Activated T-cell treated with anti-CD3 and anti-CD28 coated beads for 24 hours (primary cell): ENCODE results near the gene TIPRL.
"Not testable (repeated sequence)": the region's sequence is repeated elsewhere in the genome, so short reads cannot be mapped to it uniquely, and the experiment has no call there.

ENCODE experiments used
- DNase-seq: peaks from one replicate; pipeline ENCODE4 v3.0.0-alpha.2; 2020; ENCODE audit warnings: low read depth

TIPRL gene

DNA sequence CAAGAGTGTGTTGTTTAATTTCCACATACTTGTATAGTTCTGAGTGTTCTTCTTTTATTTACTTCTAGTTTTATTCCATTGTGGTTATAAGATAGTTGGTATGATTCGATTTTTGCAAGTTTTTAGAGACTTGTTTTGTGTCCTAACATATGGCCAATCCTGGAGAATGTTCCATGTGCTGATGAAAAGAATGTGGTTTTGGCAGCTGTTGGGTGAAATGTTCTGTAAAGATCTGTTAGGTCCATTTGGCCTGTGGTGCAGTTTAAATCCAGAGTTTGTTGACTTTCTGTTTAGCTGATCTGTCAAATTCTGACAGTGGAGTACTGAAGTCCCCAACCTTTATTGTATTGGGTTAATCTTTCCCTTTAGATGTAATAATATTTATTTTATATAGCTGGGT lies 19.5 kb upstream of the TIPRL start:
- DNase-seq = no peak

DNA sequence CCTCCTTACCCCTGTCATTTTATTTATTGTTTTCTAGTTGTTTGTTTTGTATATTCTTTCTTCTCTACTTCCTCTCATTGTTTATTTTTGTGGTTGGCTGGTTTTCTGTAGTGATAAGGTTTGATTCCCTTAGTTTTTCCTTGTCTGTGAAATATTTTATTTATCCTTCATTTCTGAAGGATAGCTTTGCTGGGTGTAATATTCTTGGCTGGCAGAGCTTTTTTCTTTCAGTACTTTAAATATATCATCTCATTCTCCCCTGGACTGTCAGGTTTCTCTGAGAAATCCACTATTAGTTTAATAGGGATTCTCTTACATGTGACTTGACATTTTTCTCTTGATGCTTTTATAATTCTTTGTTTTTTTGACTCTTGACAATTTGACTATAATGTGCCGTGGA lies 18.8 kb upstream of the TIPRL start:
- no peak for DNase-seq

DNA sequence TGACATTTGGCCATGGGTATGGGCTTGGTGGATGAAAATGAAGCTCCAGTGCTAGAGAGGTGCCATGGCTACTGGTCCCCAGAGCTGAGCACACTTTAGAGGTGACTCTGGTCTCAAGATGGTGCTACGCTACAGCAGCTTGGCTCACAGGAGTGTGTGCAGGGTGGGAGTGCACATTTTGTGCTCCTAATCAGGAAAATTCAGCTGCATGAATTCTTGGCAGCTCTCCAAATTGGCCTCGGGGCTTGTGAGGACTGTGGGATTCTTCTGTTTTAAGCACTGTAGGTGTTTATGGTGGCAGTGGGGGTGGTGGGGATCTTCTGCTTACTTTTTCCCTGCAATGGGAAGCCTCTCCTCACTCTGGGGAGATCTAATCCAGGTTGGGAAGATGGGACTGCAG lies 17.3 kb upstream of the TIPRL start:
- DNase-seq = no peak

DNA sequence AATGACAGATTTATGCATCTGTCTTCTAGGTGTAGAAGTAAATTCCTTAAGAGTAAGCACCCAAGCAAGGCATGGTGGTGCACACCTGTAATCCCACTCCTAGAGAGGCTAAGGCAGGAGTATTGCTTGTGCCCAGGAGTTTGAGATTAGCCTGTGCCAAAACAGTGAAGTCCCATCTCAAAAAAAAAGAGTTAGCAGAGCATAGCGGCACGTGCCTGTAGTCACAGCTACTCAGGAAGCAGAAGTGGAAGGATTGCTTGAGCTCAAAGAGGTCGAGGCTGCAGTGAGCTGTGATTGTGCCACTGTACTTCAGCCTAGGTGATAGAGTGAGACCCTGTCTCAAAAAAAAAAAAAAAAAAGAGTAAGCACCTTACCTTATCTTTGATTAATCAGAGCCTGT lies 15.1 kb upstream of the TIPRL start:
- no peak for DNase-seq

DNA sequence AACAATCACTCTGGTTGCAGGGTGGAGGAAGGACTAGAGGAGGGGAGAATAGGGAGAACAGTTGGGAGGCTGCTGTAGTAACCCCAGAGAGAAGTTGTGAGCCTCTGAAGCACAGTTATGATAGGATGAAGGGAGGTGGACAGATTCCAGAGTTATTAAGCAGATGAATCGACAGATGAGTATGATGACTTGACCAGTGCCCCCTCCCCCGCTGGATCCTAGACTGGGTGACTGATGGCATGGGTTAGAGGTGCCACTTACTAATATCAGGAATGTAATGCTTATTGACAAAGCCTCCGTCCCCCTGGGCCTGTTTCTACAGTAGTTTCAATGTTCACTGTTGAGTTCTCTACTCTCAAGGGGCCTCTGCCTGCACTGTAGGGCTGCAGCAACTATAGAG lies 14.0 kb upstream of the TIPRL start:
- no peak for DNase-seq

DNA sequence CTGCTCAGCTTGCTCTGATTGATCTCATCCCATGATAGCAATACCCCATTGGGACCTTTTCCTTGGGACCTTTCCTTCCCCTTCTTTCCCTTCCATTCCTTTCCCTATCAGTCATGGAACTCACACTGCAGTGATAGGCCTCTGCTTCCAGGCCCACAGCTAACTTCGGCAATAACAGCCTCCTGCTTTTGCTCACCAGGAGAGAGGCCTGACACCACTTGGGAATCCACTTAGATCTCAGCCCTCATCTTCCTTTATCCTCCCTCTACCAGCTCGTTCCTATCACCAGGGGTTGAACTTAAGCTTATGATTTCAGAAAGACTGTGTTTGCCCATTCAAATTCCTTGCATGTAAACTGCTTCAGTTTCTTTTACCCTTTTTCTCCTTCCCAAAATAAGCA lies 11.0 kb upstream of the TIPRL start:
- DNase-seq = no peak

DNA sequence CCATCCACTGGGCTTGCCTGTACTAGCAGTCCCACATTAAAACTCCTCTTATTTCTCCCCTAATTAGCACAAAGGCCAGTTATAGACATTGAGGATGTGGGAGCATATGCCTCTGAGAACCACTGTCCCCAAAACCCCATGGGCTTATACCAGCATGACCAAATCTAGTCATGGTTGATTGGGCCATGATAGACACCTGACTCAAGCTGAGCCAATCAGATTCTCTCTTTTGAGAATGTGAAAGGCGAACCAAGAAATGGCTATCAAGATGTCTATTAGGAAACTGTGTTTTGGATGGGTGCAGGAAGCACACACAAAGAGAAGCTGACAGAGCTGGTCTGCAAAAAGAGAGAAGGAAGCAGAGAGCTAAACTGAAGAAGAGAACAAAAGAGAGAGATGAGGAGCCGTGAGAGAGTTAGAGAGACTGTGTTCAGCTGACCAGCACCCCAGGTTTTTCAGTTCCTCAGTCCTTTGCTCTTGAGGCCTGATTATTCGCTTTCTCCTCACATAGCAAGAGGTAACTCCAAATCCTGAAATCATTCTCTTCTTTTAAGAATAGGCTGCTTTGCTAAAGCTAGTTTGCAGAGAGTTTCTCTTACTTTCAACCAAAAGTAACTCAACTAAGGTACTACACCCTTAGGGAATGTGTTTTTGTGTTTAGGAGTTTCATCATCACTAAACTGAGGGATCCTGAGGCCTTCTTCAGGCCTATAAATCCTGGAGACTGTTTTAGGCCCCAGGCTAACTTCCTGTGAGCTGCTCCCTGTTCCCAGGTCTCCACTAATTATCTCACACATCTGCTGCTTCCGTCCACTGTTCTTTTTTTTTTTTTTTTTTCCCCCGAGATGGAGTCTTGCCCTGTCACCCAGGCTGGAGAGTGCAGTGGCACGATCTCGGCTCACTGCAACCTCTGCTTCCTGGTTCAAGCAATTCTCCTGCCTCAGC lies 7.9 kb upstream of the TIPRL start:
- no peak for DNase-seq

DNA sequence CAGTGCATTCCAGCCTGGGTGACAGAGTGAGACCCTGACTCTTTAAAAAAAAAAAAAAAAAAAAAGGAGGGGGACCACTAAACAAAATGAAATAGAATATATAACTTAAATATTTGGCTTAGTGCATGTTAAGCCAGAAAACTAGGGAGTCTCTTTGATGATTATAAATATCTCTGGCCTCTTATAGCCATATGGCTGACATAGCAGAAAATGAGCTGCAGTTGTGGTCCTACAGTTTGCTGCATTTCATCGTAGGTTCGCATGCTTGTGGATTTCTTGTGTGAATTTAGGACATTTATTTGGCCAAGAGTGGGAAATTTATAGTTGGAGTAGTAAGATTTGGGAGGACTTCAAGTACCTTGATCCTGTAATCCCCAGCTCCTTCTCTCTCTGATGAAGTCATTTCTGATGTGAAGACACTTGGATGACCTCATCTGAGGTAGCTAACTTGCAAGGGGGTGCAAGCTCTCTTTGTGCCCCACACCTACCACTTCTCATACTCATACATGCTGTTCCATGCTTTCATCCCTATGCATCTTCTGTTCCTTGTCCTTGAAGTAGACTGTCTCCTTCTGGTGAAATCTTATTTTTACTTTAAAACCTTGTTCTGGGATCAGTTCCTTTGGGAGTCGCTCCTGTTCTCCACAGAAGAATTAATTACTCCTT lies 6.4 kb upstream of the TIPRL start:
- DNase-seq = no peak

DNA sequence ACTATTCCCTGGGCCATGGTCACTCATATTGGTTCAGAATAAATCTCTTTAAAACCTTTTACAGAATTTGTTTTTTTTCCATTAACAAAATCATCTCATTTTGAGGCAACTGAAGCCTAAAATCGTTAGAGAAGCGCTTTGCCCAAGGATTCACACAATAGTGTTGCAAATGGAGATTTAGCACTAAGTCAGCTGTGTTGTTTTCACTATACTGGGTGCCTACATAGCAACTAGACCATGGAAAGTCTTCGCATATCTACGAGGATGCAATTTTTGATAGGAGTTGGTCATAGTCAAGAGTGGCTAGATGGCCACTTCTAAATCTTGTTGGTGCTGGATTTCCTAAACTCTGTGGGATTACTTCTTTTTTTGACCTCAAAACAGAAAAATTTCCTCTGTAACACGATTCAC lies 530 bp upstream of the TIPRL start:
- no peak for DNase-seq

DNA sequence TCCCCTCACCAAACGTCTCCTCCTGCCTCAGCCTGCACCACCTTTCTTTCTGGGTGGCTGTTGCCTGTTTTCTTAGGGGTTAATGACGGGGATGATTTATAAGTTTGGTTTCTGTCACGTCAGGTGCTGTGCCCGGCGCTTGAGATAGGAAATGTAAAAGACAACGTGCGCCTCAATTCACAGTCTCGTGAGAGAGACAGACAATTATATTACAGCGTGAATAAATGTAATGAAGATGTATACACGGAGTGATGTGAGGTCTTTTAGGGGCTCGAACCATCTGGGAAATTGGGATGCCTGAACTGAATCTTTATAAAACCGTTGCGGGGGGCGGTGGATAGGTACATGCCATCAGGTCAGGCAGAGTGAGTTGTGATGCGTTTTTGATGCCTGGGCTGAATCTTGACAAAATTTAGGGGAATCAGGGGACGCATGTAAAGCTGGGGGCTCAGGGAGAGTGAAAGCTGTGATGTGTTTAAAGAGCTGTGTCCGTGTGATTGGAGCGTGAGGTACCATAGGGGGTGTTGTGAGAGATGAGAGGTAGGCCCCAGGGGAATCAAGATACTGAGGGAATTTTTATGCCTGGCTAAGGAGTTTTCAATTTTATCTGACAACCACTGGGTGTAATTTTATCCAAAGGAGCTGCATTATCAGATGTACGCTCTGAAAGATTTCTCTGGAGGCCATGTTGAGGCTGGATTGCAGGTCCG lies 831 bp downstream of the TIPRL start:
- no peak for DNase-seq

DNA sequence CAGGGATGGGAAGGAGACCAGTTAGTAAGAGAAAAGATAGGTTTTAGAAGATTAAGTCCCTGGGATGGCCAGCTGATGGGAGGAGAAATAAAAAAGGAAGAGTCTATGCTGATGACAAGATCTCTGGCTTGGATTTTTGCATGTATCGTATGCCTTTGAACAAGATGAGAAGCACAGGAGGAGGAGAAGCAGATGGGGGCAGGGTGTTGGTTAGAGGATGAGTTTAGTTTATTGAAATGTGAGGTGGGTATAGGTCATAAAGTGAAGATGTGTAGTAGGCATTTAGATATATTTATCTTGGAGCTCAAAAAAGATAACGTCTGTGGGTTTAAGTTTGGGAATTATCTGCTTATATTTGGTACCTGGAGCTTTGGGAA lies 1.4 kb downstream of the TIPRL start:
- no peak for DNase-seq

DNA sequence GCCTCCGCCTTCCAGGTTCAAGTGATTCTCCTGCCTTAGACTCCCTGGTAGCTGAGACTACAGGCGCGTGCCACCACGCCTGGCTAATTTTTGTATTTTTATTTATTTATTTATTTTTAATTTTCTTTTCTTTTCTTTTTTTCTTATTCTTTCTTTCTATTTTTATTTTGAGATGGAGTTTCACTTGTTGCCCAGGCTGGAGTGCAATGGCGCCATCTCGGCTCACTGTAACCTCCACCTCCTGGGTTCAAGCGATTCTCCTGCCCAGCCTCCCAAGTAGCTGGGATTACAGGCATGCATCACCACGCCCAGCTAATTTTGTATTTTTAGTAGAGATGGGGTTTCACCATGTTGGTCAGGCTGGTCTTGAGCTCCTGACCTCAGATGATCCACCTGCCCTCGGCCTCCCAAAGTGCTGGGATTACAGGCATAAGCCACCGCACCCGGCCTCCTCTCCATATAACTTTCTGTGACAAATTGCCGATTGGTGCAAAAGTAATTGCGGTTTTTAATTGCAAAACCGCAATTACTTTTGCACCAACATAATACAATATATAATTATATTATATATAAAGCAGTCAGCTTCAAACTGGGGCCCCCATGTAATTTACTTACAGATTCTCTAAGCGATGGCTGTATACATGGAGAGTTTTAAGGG lies 2.4 kb downstream of the TIPRL start:
- DNase-seq = not testable (repeated sequence)

DNA sequence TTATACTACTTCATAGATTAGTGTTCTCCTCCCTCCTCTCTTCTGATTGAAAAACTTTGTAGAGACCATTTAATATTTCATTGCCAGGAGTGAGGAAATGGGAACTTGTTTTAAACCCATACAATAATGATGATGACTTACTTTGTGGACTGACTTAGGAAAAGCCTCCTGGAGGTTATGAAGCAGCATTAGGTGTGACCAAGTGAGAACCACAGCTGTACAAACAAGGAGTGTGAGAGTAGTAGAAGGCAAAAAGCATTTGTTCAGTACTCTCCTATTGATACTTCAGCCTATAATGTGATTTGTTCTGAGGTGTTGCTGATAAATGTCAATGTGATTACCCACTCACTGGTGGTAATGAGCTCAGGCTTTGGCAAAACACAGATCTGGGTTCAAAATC lies 8.4 kb downstream of the TIPRL start:
- no peak for DNase-seq

DNA sequence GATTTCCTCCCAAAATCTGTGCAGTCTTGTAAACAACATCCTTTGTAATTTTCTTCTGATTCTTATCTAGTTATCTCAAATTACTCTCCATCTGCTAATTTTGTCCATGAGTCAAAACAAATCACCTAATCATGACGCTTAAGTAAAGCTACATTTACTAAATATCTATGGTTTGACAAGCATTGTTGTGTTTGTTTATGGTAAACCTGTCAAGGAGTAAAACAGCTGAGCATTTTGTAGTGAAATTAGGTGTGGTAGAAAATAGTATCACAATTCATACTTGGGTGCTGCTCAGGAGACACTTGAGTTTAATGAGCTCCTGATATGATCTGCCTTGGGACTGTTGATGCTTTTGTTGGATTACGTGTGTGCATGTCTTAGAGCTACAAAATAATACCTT lies 11.6 kb downstream of the TIPRL start:
- DNase-seq = no peak

DNA sequence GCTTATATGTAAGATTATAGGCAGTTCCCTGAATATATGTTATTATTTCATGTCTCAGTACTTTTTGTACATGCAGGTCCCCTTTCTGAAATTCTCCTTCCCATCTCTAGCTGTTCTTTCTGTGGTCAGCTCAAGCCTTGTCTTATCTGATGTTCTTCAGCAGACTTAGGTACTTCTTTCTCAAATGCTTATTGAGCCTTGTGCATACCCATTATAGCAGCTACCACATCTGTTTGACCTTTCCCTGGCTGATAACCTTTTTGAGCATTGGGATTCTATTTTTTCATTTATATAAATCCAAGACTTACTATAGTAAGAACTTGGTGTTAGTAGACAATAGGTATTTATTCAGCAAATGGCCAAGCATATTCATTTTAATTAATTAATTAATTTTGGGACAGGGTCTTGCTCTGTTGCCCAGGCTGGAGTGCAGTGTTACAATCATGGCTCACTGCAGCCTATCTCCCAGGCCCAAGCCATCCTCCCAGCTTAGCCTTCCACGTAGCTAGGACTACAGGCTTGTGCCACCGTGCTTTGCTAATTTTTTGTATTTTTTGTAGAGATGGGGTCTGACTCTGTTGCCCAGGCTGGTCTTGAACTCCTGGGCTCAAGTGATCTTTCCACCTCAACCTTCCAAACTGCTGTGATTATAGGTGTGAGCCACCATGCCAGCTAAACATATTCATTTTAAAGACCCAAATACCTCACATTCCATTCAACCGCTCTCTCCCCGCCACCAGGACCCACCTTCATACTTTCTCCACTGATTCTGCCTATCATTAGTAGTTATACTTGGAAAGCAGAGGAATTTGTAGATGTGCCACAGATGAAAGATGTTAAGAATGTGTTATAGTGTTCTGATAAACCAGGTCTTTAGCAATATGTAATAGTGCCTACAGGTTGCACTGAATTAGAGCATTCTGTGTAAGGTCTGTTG lies 16.7 kb downstream of the TIPRL start:
- DNase-seq = no peak

DNA sequence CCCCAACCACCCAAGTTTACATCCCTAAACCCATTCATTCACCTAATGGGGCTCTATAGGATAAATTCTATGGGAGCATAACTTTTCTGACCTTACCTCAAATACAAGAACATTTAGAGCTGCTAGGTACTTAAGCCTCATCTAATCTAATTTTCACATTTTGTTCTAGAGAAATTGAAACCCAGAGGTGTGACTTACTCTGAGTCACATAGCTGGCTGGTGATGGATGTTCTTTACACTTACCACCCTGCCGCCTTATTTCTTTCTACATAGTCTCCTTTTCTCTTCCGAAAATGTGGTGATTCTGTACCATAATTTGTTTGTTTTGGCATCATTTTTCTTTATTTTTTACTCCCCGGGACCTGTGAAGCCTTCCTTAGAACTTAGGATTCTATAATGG lies 20.3 kb downstream of the TIPRL start:
- no peak for DNase-seq

DNA sequence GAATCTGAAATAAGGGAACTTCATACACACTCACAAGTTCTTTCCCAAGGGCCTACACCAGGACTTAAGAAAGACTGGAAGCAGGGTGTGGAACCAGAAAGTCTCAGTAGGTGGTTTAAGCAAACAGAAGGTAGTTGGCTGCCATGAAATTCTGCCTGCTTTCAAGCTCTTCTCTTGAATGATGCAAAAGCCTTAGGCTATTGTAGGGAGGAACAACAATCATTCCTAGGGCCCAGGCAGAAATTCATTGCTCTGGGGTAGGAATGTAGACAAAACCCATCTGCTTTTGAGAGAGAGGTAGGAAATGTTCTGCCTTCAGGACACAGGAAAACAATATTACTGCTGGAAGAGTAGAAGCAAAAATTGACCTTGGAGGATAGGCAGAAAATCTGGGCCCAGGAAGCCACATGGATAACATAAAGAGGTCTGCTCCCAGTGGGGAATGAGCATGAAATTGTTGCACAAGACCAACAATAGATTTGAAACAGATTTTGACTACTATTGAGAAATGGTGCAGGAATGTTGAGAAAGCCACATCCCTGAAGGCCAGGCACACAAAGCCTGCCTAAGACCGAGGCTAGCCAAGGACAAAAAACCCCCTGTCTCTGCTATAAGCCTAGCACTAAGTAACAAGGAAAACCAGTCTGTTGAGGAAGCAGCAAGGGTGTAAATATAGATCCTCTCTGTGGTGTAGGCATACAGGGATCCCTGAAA lies 24.3 kb downstream of the TIPRL start:
- no peak for DNase-seq

DNA sequence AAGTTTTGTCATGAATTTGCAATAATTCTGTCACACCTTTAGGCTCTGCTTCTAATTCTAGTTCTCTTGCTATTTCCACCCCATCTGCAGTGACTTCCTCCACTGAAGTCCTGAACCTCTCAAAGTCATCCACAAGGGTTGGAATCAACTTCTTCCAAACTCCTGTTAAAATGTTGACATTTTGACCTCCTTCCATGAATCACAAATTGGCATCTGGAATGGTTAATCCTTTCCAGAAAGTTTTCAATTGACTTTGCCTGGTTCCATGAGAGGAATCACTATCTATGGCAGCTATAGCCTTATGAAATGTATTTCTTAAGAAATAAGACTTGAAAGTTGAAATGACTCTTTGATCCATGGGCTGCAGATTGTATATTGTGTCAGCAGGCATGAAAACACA lies 27.3 kb downstream of the TIPRL start:
- no peak for DNase-seq

DNA sequence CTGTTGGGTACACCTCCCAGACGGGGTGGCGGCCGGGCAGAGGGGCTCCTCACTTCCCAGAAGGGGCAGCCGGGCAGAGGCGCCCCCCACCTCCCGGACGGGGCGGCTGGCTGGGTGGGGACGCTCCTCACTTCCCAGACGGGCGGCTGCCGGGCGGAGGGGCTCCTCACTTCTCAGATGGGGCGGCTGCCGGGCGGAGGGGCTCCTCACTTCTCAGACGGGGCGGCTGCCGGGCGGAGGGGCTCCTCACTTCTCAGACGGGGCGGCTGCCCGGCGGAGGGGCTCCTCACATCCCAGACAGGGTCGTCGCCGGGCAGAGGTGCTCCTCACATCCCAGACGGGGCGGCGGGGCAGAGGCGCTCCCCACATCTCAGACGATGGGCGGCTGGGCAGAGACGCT lies 28.9 kb downstream of the TIPRL start:
- DNase-seq = not testable (repeated sequence)

DNA sequence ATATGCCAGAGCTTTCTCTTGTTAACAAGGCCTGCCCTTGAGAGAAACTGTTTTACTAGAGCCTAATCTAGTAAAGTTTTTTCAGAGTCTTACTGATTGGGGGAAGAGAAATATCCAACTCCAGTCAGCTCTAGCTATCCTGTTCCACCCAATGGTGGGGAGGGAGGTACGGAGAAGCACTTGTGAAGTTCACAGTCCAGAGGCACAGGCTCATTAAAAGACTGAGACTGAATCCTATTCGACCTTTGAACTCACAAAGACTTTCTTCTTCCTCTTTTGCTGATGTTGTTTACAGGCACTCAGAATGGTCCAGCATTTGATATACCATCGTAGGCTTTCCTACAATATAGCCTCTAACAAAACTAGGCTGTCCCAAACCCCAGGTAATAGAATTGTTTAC lies 31.6 kb downstream of the TIPRL start:
- no peak for DNase-seq

DNA sequence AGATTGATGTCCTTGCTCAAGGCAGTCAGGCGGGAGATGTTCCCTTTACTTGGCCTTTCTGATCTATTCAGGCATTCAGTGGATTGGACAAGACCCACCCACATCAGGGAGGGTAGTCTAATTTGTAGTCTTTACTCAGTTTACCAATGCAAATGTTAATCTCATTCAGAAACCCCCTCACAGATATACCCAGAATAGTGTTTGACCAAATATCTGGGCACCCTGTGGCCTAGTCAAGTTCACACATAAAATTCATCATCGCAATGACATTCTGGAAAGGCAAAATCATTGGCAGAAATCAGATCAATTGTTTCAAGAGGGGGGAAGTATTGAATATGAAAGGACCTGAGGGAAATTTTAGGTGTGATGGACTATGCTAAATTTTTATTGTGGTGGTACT lies 34.6 kb downstream of the TIPRL start:
- no peak for DNase-seq
